ENCODE results near the gene DLG1. TPM values are rescaled to one million over a fixed set of nuclear protein-coding genes. Genes with fewer than 3 reads are reported as not detected.
"Not testable (repeated sequence)": the region's sequence is repeated elsewhere in the genome, so short reads cannot be mapped to it uniquely, and the experiment has no call there.

Gene DLG1
- total RNA-seq, 6 donors from 2014 or later: 49.3 to 102 (median 63.2) TPM

DNA sequence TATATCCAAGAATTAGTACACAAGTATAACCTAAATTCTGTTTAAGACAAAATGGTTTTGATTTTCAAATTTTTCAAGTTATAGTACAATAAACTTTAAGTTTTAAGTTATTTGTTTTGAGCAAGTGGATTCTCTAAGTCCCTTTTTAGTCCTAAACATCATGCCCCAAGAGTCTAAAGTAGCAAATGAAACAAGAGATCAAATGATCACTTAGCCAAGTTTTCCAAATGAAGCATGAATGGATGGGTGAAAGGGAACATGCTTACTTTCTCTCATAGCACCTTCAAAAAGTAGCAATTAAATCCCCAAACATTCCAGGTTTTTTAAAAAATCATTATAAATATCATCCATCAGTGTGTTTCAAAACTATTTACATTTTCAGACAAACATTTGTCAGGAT lies 19.5 kb downstream of the DLG1 start:
- TF ChIP-seq, protein P1, sequence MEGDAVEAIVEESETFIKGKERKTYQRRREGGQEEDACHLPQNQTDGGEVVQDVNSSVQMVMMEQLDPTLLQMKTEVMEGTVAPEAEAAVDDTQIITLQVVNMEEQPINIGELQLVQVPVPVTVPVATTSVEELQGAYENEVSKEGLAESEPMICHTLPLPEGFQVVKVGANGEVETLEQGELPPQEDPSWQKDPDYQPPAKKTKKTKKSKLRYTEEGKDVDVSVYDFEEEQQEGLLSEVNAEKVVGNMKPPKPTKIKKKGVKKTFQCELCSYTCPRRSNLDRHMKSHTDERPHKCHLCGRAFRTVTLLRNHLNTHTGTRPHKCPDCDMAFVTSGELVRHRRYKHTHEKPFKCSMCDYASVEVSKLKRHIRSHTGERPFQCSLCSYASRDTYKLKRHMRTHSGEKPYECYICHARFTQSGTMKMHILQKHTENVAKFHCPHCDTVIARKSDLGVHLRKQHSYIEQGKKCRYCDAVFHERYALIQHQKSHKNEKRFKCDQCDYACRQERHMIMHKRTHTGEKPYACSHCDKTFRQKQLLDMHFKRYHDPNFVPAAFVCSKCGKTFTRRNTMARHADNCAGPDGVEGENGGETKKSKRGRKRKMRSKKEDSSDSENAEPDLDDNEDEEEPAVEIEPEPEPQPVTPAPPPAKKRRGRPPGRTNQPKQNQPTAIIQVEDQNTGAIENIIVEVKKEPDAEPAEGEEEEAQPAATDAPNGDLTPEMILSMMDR (IDR thresholded peaks at IDR 0.05): no peak
- TF ChIP-seq POLR2AphosphoS5 (IDR thresholded peaks at IDR 0.05) (no peak), POLR2A (IDR thresholded peaks at IDR 0.05) (no peak), EP300 (IDR thresholded peaks at IDR 0.05) (no peak)
- DNase-seq: no peak
- no peak for ATAC-seq (ENCODE audit: low FRiP score in 2 of 2)
- Histone ChIP-seq H3K27ac (no peak overlapping the region), H3K27me3 (no peaks in the 10 kb centered on the region), H3K36me3 (peaks cover 0 to 53% (median 3%) of the 10 kb centered on the region in 4 donors), H3K9me3 (no peaks in the 10 kb centered on the region), H3K4me1 (no peaks in the 10 kb centered on the region), H3K4me3 (no peak overlapping the region)

DNA sequence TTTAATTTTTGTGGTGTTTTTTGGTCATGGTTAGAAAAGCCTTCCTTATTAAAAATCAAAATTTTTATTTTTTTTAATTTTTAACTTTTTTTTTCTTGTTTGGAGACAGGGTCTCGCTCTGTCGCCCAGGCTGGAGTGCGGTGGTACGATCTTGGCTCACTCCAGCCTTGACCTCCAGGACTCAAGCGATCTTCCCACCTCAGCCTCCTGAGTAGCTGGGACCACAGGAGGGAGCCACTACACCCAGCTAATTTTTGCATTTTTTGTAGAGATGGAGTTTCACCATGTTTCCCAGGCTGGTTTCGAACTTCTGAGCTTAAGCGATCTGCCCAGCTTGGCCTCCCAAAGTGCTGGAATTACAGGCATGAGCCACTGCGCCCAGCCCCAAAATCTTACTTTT lies 21.6 kb downstream of the DLG1 start:
- H3K27me3 ChIP-seq; H3K9me3 ChIP-seq; H3K27ac ChIP-seq; H3K4me1 ChIP-seq; DNase-seq; ATAC-seq (ENCODE audit: low FRiP score in 2 of 2); H3K4me3 ChIP-seq: not testable (repeated sequence)
- WGBS, 2 donors: 95 to 98% methylated on average over 8 of the region's 8 CpGs
- H3K36me3 ChIP-seq: peaks cover 0 to 41% (median under 1%) of the 10 kb centered on the region in 4 donors

DNA sequence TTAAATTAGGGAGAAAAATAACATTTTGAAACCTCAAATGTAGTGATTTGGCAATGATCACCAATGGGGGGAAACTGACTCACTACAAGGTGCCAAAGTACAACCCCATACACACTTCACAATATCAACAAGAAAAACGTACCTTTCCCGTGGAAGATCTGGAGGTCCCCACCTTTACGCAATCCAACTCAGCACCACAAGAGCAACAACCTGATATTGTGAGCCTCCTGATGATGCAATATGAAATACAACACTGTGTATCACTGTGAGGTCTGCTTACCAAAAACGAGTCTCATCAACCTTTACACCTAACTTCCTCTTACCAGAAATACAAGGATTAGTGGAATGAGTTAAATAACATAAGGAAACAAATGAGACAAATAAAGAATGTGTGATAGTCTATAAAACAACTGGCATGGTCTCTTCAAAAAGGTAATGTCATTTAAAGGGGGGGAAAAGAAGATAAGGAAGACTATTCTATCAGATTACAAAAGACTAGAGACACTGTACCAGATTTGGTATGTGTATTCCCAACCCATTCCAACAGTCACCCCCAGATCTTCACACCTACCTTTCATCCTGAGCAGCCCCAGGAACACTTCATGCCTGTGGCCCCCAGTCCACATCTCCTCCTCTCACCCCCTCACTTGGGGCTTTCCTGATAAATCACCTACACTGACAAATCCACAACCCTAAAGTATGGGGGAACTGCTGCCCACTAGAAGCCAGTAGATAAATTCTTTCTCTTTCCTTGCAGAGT lies 27.7 kb downstream of the DLG1 start:
- no peak for DNase-seq
- ATAC-seq (ENCODE audit: low FRiP score in 2 of 2): no peak
- Histone ChIP-seq H3K4me3 (no peak overlapping the region), H3K4me1 (no peaks in the 10 kb centered on the region), H3K27ac (no peak overlapping the region), H3K9me3 (no peaks in the 10 kb centered on the region), H3K27me3 (no peaks in the 10 kb centered on the region), H3K36me3 (no peaks in the 10 kb centered on the region)
- WGBS, 2 donors: 62 to 73% methylated on average over 4 of the region's 4 CpGs
- TF ChIP-seq EP300 (IDR thresholded peaks at IDR 0.05) (no peak), POLR2A (IDR thresholded peaks at IDR 0.05) (no peak), POLR2AphosphoS5 (IDR thresholded peaks at IDR 0.05) (no peak)
- TF ChIP-seq, protein P1 (IDR thresholded peaks at IDR 0.05): no peak

DNA sequence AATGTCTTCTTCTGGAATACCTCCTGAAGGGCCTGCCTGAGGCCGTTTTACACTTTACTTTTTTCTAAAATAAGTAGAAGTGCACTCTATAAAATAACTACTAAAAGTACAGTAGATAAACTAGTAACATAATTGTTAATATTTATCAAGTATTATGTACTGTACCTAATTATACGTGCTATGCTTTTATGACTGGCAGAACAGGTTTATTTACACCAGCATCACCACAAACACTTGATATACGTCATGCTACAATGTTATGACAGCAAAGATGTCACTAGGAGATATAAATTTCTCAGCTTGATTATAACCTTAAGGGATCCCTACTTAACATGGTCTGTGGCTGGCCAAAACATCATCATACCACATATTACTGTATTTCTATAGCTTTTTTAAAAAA lies 29.4 kb downstream of the DLG1 start:
- no peaks in the 10 kb centered on the region for H3K4me1 ChIP-seq
- H3K36me3 ChIP-seq: no peaks in the 10 kb centered on the region
- H3K9me3 ChIP-seq: no peaks in the 10 kb centered on the region
- TF ChIP-seq, protein P1 (IDR thresholded peaks at IDR 0.05): no peak
- no peak for TF ChIP-seq EP300 (IDR thresholded peaks at IDR 0.05)
- H3K4me3 ChIP-seq: no peak overlapping the region
- DNase-seq (no peak), ATAC-seq (ENCODE audit: low FRiP score in 2 of 2) (no peak)
- H3K27ac ChIP-seq: no peak overlapping the region
- no peaks in the 10 kb centered on the region for H3K27me3 ChIP-seq
- 81 to 84% methylated on average over 3 of the region's 3 CpGs for WGBS, 2 donors

DNA sequence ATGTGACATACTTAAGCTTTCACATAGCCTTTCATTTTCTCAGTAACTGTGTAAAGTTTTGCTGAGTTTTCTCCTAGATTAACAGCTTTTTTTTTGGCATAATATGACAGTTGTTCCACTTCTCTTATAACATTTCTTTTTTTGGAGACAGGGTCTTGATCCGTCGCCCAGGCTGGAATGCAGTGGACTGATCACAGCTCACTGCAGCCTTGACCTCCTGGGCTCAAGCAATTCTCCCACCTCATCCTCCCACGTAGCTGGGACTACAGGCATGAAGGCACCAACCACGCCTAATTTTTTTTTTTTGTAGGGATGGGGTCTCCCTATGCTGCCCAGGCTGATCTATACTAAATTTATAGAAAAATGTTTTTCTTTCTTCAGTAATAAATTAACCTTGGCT lies 30.1 kb downstream of the DLG1 start:
- H3K4me1 ChIP-seq: no peaks in the 10 kb centered on the region
- DNase-seq: no peak
- H3K9me3 ChIP-seq: no peaks in the 10 kb centered on the region
- peaks cover 0 to 2% (median 0%) of the 10 kb centered on the region in 4 donors for H3K36me3 ChIP-seq
- no peak for ATAC-seq (ENCODE audit: low FRiP score in 2 of 2)
- 71 to 83% methylated on average over 4 of the region's 4 CpGs for WGBS, 2 donors
- H3K27me3 ChIP-seq: no peaks in the 10 kb centered on the region
- no peak overlapping the region for H3K4me3 ChIP-seq
- TF ChIP-seq, protein P1 (IDR thresholded peaks at IDR 0.05): no peak
- TF ChIP-seq POLR2A (IDR thresholded peaks at IDR 0.05) (no peak), POLR2AphosphoS5 (IDR thresholded peaks at IDR 0.05) (no peak), EP300 (IDR thresholded peaks at IDR 0.05) (no peak)
- H3K27ac ChIP-seq: no peak overlapping the region
